Adrenal gland (tissue), 5 donors: ENCODE data around the gene PARD3B.

ENCODE experiments used
- CTCF ChIP-seq, 6 experiments: fragments of 450-650 bp in 4 of 6; fragments of 200-600 bp in 2 of 6; sonication (generic) in 1 of 6; IDR thresholded peaks; 1 replicate in 5 of 6; 2 replicates in 1 of 6; pipeline versions ENCODE4 v1.5.1 to v1.8.0; 2016 to 2021; ENCODE audit warnings: antibody characterized with exemption in 6 of 6, mild to moderate bottlenecking in 2 of 6, moderate library complexity in 1 of 6
- POLR2A ChIP-seq, 2 donors: fragments of 450-650 bp; IDR thresholded peaks; one replicate each; pipeline ENCODE4 v1.6.1; 2017; ENCODE audit warnings: antibody characterized with exemption in 2 of 2, mild to moderate bottlenecking in 2 of 2, moderate library complexity in 1 of 2
- donor health status: DM: no; HTN: no; CAD: no.

GRCh38 chr2:205658068-205658467, 1112.8 kb downstream of the PARD3B start:
- TF ChIP-seq CTCF (IDR thresholded peaks at IDR 0.05), result no peak
- TF ChIP-seq POLR2A (IDR thresholded peaks at IDR 0.05), result no peak
